Measurements from ENCODE around the gene SLC26A6.

SLC26A6 gene

DNA sequence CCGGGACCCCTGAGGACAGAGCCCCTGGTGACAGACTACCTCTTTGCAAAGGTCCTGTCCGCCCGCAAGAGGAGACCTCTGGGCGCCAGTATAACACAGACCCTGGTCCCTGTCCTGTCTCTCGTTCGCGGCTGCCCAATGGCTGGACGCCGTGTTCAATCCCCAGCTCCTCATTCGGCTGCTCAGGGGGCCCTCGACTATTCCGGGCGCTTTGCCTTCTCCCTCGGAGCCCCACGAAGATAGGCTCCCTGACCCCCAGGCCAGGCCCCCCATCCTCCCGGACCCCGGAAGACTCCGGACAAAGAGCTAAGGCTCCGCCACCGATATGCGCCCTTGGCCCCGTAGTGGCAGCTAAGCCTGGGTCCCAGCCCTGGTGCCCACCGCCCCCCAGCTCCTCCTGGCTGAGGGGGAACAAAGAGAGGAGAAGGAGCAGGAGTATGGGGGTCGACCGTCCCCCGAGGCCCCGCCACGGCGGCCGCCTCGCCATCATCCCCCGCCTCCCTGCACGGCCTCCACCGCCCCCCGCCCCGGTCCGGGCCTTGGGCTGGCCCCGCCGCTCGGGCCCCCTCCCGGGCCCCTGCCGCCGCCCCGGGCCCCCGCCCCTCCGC lies 27.0 kb upstream of the SLC26A6 start:
- in situ Hi-C loops (cut with MboI; ENCODE audit: low sequenced_read_pairs): no loop called here

DNA sequence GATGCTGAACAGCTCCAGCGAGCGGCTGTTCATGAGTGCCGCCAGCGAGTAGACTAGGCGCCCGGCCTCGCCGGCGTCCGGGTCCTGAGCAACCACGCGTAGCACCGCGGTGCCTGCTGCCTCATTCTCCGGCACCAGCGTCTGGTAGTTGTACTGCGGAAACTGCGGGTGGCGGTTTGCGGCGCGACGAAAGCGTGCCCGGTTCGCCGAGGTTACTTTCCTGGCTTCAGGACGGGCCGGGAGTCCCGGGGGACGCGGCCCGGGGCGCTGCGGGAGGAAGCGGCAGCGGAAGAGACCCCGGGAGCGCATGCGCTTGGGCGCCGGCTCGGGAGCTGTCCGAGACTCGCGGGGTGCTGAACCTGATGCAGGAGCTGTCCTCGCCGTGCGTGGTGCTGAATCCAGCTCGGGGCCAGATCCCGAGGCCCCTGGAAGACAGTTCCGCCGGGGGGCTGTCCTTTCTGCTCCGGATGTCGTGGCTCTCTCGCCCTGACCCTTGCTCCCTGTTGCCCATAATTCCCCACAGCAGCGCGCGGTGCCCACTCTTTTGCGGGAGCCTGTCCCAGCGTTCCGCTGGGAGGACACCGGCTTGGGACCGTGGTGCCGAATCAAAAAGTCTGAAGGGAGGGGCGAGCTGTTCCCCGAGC lies 26.4 kb upstream of the SLC26A6 start:
- in situ Hi-C loops (cut with MboI; ENCODE audit: low sequenced_read_pairs): no loop called here

DNA sequence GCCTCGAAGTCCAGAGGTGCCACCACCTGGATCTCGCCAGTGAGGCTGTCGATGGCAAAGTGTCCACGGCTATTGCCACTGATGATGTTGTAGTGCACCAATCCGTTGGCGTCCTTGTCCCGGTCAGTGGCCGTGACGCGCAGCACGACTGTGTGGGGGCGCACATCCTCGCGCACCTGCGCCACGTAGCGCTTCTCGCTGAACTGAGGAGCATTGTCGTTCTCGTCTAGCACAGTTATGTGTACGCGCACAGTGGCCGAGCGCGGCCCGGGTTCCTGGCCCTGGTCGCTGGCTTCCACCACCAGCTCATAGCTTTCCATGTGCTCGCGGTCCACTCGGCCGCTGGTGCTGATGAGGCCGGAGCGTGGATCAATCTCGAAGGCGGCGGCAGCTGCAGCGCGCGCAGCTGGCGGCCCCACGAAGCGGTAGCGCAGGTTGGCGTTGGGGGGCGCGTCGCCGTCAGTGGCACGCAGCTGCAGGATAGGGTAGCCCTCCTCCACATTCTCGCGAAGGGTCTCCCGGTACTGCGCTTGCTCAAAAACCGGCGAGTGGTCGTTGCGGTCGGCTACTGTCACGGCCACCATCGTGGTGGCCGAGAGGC lies 25.6 kb upstream of the SLC26A6 start:
- in situ Hi-C loops (cut with MboI; ENCODE audit: low sequenced_read_pairs): no loop called here

DNA sequence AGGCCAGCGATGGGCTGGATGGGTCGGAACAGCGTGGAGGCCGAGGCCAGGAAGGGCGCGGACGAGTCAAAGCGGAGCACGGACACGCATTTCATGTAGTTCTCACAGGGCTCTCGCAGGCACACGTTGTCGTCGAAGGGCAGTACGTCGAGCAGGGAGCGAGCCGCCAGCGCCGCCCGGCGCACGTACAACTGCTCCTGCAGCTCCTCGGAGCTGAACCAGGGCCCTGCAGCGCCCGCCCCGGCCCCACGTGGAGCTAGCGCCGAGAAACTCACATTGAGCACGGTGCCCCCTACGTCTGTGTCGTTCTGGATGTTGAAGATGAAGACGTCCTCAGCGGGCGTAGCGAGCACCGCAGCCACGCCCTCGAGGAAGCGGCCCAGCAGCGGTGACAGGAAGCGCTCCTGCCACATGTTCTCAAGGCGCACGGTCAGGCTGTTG lies 21.6 kb upstream of the SLC26A6 start:
- in situ Hi-C loops (cut with MboI; ENCODE audit: low sequenced_read_pairs): no loop called here

DNA sequence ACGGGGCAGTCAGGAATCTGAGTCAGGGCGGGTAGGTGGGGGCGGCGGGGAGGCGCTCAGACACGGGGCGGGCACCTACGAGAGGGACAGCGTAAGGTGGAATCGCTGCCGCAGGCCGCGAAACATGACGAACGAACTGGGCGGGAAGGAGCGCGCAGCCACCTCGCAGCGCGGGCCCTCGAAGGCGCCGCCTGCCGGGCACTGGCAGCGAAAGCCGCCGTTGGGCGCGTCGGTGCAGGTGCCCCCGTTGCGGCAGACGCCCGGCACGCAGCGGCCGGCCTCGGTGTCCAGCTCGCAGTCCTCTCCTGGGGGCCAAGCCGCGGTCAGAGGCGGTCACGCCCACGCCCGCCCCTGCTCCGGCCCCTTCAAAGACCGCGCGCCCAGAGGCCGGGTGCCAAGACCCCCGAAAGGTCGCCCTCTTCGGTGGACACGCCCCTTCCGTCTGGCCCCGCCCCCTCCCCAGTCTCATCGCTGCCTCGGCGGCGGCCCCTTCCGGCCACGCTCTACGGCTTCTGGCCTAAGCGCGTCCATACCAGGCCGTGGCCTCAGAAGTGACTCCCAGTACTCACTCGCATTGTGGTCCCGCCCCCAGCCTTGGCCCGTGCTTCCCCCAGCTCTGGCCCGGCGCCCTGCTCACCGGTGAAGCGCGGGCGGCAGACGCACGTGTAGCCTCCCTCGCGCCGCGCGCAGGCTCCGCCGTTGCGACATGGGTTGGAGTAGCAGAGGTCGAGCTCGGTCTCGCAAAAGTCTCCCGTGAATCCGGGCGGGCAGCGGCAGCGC lies 21.0 kb upstream of the SLC26A6 start:
- in situ Hi-C loops (cut with MboI; ENCODE audit: low sequenced_read_pairs): no loop called here

DNA sequence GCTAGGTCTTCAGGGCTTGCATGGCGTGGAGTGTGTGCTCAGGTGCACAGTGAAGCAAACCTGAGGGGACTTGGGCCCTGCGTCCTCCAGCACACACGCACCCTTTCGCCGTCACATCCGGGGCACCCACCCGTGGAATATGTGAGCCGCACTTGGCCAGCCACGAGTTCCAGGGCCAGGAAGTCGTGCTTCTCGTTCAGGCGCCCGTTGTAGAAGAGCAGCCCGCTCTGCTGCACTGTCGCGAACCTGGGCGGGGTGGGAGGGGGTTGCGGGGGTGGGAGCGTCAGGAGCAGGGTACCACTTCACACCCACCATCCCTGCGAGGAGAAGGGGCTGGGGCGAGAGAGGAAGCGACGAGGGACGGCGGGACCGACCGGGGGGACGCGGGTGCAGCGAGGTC lies 20.3 kb upstream of the SLC26A6 start:
- in situ Hi-C loops (cut with MboI; ENCODE audit: low sequenced_read_pairs): no loop called here

DNA sequence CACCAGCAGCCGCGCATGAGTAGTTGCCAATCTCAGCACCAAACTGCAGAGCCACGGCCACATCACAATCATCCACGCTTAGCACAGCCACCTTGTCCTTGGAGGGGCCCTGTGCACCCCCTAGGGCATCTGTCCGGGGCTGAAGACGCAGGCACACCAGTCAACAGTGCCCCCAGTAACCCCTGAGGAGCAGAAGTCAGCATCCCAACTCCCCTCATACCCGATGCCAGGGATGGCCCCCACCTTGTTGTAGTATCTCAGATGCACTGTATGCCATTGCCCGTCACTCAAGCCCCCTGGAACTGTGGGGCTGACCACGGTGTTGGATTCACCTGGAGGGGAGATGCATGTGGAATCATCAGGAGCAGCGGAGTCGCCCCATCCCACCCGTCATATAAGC lies 19.8 kb upstream of the SLC26A6 start:
- in situ Hi-C loops (cut with MboI; ENCODE audit: low sequenced_read_pairs): no loop called here

DNA sequence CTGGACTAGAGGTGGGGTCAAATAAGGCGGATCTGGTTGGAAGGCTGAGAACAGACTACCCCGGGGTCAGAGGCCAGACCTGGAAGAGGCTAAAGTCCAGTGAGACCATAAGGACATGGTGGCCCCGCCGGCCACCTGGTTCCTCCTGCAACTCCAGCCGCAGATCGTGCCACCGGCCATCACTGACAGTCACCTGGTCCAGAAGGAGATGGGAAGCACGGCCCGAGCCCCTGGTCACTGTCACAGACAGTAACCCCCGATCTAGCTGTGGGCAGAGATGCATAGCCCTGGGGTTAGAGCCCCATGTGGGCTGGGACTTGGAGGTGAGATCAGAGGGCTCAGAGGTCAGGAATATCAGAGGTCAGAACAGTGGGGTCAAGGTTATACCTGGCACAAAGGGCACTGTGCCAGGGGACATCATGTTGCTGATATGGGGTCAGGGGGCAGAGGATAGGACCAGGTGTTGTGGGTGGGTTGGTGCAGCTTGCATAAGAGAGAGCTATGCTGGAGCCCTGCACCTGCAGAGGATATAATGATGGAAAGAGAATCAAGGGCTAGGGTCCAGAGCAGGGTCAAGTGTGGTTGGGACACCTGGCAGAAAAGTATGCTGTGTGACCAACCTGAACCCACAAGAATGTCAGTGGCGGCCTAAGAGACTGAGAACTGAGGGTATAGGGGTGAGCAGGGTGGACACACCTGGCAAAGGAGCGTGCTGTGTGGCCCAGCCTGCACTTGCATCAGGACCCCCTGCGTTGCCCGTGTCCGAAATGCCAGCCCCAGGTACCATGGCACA lies 17.9 kb upstream of the SLC26A6 start:
- in situ Hi-C loops (cut with MboI; ENCODE audit: low sequenced_read_pairs): no loop called here

DNA sequence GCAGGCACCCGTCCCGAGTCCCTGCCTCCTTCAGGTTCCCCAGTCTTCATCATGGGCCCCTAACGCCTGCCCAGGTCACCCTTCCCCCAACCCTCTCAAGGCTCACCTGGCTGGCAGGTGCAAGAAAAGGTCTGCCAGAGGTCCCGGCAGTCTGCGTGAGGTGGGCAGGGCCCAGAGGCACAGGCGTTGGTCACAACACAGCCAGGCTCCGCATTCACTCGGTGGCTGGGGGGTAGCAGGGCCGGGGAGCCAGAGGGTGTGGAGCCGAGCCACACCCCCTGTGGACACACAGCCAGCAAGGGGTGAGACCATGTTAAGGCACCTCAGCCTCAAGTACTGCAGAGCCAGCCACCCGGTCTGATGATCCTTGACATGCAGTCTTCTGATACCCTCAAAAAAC lies 16.5 kb upstream of the SLC26A6 start:
- in situ Hi-C loops (cut with MboI; ENCODE audit: low sequenced_read_pairs): no loop called here

DNA sequence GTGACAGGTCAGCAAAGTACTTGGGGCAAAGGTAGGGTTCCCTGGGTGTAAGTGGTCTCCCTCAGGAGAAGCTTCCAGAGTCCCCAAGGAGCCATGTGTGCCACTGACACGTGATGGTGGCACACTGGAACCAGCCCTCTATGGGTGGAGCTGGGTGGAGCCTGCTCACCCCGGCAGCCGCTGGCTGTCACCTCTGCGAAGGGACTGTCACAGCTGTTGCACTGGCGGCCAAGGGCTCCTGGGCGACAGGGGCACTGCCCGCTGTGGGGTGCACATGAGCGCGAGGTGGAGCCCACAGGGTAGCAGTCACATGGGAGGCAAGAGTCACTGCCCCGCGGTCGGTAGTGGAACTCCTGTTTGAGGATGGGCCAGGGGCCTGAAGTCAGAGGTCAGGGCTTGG lies 15.5 kb upstream of the SLC26A6 start:
- in situ Hi-C loops (cut with MboI; ENCODE audit: low sequenced_read_pairs): no loop called here

DNA sequence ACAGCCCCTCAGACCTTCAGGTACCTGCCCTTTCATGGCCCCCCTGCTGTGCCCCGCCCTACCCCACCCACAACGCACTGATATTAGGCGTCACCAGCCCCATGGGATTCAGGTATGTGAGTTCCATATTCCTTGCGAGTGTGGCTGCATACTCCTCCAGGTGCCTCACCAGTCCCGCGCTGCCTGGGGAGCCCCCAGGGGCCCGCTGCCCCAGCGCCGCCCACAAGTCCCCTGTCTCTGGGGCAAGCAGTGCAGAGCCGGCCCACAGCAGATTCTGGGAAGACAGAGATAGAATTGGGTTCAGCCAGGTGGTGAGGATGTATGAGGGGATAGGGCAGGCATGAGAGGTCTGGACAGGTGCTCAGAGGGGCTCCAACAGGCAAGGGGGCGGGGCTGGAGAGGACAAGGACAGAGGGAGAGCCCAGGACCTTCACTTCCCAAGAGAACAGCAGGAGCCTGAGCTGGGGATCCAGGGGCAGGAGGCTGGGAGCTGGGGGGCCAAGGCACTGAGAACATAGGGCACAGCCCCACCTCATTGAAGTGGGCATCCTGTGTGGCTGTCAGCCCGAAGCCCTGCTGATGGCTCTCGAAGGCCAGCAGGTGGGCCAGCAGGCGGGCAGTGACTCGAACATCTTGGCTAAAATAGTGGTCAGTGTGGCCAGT lies 13.1 kb upstream of the SLC26A6 start:
- in situ Hi-C loops (cut with MboI; ENCODE audit: low sequenced_read_pairs): no loop called here

DNA sequence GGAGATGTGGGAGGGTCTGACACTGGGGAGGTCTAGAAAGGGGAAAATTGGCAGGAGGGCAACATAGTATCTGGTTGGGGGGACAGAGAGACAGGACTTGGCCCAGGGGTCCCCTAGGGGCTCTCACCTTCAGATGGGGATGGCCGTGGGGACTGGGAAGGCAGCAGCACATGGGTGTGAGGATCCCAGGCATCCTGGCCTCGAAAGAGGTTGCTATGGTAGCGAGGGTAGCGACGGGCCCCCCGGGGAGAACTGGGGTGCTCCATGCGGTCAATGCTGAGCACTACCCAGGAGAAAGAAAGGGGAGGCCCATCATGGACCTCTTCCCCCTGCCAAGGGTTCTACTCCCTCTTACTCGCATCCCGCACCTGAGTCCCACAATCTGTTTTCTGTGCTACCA lies 12.5 kb upstream of the SLC26A6 start:
- in situ Hi-C loops (cut with MboI; ENCODE audit: low sequenced_read_pairs): no loop called here

DNA sequence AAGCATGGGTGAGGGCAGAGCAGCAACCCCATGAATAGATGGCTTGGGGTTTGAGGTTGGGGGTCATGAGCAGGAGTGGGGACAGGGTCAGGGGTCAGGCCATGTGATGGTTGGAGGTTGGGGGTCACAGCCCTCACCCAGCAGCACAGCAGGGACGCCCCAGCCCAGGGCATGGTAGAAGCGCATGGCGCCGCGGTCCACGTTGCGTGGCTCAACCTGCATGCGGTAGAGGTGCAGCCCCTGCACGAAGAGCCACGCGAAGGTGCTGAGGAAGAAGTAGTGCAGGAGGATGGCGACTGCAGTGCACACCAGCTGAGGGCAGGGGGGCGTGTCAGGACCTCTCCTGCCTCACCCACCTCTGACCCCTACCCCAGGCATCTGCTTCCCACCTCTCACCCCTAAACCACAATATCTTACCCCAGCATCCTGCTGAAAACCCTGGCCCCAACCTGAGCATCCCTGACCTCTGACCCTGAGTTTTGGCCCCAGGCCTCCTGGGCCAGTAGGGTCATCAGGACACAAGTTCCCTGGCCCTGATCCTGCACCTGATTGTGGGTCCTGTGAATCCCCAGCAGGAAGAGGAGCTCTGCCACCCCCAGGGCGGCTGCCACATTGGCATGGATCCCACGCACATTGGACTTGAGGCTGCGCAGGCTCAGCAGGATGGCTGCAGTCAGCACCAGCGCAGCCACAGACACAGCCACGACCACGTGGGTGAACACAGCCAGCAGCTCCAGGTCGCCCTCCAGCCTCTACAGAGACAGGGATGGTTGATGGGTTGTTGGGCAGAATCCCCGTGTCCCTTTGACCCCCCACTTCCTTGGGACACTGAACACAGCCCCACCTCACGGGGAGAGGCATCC lies 9.9 kb upstream of the SLC26A6 start:
- in situ Hi-C loops (cut with MboI; ENCODE audit: low sequenced_read_pairs): no loop called here

DNA sequence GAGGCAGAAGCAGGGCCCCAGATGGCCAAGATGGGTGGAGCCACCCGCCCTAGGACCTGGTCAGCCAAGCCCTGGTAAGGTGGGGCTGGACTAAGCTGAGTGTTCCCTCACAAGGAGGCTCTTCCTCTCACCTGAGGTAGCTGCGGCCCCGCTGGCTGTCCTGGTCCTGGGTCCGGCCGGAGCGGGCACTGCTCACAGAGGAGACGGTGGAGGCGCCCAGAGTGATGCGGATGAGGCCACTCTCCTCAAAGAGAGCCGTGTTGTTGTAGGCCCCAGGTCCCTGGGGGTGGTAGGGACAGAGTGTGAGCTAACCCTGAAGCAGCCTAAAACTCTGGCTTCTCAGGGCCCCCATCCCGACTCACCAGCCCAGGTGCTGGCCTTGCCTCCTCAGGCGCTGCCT lies 7.3 kb upstream of the SLC26A6 start:
- in situ Hi-C loops (cut with MboI; ENCODE audit: low sequenced_read_pairs): no loop called here

DNA sequence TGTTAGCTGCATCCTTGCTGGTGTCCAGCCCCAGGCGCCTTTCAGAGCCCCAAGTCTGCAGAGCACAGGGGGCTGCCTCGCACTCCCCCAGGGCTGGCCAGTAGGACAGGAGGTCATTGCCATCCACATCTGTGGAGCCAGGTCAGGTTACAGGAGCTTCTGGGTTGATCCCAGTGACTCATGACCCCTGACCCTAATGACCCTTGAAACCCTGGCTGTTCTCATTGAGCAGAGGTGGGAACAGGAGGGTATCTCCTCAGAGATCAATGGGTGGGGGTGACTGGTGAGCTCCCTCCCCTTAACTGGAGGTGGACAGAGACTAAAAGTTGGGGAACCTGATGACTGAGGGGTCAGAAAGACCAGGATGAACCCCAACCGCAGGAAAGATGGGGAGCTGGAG lies 6.1 kb upstream of the SLC26A6 start:
- in situ Hi-C loops (cut with MboI; ENCODE audit: low sequenced_read_pairs): no loop called here

DNA sequence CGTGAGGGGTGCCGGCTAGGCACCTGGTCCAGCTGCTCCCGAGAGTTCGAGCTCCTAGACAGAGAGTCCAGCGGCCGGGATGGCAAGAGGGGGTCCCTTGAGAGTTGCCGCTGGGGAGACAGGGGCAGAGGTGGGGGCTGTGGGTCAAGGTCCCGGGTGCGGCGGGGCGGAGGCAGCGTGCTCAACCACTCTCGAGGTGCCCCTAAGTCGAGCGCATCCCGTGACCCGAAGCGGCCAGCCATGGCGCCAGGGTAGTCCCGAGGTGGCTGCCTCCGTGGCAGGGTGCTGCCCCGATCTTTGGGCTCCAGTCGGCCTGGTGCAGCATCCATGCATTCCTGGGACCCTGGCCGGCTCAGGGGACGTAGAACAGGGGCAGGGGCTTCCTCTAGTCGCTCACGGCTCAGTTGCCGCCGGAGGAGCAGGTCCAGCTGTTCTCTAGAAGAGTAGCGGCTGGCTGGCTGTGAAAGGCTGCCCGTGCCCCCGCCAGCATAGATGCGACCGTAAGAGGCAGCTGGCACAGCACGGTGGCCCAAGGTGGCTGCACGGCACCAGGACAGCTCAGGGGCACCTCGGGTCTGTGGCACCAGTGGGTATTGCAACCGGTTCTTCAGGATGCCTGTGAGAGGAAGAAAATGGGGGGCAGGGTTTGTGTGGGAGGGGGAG lies 4.8 kb upstream of the SLC26A6 start:
- in situ Hi-C loops (cut with MboI; ENCODE audit: low sequenced_read_pairs): no loop called here

DNA sequence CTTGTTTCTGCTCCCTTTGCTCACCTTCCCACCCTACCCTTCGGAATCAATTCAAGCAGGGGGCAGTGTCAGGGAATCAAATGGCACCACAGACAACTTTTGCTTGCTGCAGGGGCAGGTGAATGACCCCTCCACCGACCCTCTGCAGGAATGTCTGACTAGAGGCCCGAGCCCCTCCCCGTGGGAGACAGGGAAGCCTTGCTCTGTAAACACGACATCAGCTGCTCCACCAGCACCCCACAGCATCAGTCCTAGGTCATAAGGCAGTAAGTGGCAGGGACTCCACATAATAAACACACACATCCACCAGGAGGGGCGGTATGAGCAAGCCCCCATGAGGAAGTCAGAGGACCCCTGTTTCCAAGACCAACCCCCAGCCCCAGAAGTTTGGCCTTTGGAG lies 2.0 kb upstream of the SLC26A6 start:
- in situ Hi-C loops (cut with MboI; ENCODE audit: low sequenced_read_pairs): no loop called here

DNA sequence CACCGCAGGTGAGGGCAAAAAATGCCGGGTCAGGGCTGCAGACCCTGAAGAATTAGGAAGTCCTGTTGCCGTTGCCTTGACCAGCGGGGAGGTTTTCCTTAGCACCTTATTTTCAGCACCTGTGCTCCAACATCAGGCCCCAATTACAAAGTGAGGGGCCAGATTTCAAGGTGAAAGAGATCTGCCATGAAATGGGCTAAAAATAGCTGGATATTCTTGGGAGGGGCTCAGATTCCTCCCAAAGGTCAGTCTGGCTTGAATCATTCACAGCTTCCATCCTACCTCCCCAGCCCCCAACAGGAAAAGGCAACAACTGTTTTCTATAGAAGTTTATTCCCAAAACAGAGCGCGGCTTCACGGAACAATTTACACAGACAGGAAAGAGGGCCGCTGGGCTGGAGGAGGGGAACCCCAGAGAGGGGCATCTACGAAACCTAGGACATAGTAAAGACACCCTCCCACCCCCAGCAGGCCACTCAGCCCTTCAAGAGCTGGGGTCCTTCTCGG lies 941 bp upstream of the SLC26A6 start:
- in situ Hi-C loops (cut with MboI; ENCODE audit: low sequenced_read_pairs): no loop called here

DNA sequence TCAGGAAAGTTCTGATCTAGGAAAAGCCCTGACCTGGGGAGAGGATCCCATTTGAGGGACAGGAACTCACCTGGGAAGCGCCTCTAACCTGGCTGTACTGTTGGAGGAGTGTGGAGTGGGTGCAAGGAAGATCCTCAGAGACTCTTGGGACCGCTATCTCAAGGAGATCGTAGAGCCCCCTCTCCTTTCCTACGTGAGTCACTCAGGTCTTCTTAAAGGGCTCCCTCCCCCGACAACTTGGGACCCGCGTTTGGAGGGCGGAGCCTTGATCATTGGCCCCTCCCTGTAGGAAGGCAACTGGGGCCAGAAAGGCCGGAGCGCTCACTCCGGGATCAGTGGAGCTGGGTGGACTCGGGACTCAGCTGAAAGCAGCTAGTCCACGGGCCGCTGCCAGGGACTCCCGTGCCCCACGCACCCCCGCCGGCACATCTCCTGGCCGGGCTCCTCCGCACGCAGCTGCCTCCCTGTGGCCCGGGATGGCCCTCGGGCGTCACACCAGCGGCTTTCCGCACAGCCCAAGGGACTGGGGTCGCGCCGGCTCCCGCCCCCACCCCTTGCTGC lies 520 bp downstream of the SLC26A6 start:
- in situ Hi-C loops (cut with MboI; ENCODE audit: low sequenced_read_pairs): no loop called here
